Fibroblast of villous mesenchyme (primary cell): ENCODE data around the gene HAPLN1. TPM values are rescaled to one million over a fixed set of nuclear protein-coding genes. Genes with fewer than 3 reads are reported as not detected.

Experiments used
- DNase-seq: peaks from one replicate; pipeline ENCODE4 v3.0.0-alpha.2; 2010; ENCODE audit warnings: low read depth
- H3K4me3 ChIP-seq: 2 replicates; pipeline ENCODE4 v1.5.1; 2011; ENCODE audit warnings: low read depth, mild to moderate bottlenecking, low read length
- total RNA-seq: library from RNA; depleted of rRNA; stranded (reverse); fragments of >200 nt; gene quantifications from 2 replicates; pipeline ENCODE4 v1.2.3, GENCODE V29; 2012
- TF ChIP-seq, protein P1 (sequence below): IDR thresholded peaks from 2 replicates; pipeline ENCODE4 v1.5.1; 2012; ENCODE audit warnings: low read depth, mild to moderate bottlenecking, low read length; ENCODE audit not compliant: insufficient read depth

The HAPLN1 gene
- total RNA-seq, 1 donor, result 0.43 TPM

DNA sequence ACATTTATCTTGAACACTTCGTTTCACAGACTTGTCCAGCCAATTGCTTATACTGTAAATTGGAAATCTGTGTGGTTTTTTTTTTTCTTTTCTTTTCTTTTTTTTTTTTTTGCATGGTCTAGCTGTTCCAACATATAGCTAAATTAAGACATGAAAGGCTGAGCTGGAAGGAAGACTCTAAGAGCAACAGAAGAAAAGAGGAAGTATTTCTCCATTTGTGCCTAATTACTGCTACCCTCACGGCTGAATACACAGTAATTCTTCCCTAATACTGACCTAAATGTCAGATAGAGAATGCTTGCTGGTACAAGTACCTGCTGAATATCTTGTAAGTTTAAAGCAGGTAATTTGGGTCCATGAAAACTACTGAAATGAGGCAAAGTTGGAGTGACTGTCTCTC, 11.0 kb upstream of the HAPLN1 start:
- DNase-seq, result no peak
- H3K4me3 ChIP-seq, result no peak overlapping the region
- TF ChIP-seq, protein P1, sequence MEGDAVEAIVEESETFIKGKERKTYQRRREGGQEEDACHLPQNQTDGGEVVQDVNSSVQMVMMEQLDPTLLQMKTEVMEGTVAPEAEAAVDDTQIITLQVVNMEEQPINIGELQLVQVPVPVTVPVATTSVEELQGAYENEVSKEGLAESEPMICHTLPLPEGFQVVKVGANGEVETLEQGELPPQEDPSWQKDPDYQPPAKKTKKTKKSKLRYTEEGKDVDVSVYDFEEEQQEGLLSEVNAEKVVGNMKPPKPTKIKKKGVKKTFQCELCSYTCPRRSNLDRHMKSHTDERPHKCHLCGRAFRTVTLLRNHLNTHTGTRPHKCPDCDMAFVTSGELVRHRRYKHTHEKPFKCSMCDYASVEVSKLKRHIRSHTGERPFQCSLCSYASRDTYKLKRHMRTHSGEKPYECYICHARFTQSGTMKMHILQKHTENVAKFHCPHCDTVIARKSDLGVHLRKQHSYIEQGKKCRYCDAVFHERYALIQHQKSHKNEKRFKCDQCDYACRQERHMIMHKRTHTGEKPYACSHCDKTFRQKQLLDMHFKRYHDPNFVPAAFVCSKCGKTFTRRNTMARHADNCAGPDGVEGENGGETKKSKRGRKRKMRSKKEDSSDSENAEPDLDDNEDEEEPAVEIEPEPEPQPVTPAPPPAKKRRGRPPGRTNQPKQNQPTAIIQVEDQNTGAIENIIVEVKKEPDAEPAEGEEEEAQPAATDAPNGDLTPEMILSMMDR, result no peak

DNA sequence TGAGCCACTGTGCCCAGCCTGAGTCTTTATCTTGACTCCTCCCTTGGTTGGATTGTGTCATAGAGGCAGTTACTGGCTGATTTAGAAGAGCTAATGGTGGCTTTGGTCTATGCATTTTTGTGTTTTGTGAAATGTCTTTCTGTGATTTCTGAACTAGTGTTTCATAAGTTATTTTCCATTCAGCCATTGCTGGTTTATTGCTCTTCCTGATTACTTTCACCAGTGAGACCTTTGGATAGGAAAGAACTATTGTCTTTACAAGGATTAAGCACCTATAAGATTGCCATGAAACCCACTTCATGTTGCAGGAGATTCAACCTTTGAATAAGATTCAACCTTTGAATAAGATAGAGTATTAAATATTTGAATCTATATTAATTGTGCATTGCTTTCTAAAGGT, 8.7 kb upstream of the HAPLN1 start:
- H3K4me3 ChIP-seq, result no peak overlapping the region
- no peak for DNase-seq
- TF ChIP-seq, protein P1, result no peak

DNA sequence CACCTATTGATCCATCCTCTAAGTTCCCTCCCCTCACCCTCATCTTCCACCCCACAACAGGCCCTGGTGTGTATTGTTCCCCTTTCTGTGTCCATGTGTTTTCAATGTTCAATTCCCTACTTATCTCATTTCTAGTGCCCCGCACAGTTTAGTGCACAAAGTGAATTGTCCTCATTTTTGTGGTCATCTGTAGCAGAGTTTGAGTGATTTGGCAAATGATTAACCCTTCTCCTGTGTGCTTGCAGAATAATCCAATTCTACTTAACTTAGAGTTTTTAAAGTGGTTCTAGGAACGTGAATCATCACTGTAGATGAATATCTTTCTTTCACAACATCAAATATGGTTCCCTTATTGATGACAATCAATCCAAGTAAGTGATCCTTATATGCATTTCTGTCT, 6.3 kb upstream of the HAPLN1 start:
- no peak overlapping the region for H3K4me3 ChIP-seq
- no peak for DNase-seq
- TF ChIP-seq, protein P1, result no peak

DNA sequence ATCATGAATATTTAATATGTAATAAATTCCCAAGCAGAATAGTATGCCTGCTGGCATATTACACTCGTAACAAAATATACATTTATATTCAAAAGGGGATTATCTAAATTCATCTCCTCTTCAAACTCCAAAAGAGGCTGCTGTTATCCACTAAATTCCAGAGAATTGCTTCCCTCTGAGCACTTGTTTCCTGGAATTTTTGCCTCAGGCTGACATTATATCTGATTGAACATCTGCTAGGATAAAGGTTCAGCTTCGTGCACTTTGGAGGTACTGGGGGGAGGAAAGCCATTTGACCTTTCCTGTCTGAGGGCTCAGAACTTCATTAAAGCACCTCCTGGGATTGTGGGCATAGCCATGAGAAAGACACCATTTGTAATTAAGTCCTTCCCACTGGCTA, 4.3 kb upstream of the HAPLN1 start:
- H3K4me3 ChIP-seq, result no peak overlapping the region
- DNase-seq, result no peak
- TF ChIP-seq, protein P1, result no peak

DNA sequence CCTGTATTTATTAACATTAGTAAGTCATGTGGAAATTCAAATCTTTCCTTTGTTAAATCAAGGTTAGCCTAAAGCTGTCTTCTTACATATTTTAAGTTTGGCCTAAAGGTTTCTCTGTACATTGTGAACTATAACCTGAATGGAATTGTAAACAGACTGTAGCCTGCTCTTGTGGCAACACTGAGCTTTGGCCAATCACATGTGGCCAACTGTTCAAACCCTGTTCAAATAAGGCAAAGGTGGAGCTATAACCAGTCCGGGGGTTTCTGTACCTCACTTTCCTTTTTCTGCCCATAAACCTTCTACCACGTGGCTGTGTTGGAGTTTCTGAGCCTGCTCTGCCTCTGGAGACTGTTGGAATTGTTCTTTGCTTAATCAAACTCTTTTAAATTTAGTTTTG, 3.3 kb upstream of the HAPLN1 start:
- TF ChIP-seq, protein P1, result no peak
- no peak overlapping the region for H3K4me3 ChIP-seq
- no peak for DNase-seq

DNA sequence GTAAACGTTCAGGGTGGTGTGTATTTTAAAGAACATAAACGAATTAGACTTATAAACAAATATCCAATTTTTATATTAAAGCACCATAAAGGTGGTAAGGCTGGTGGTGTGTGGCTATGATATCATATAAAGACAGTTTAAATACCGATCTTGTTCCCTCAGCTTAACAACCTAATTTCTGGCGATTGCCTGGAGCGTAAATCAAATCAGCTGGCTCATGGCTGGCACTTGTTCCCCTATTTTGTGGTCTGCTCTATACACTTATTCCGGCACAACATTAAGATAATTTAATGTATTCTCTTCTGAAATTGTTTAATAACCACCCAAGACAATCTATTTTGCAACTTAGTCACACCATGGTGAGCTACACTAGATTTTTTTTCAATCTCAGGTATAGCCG, 2.4 kb upstream of the HAPLN1 start:
- no peak for DNase-seq
- H3K4me3 ChIP-seq, result no peak overlapping the region
- TF ChIP-seq, protein P1, result no peak
